Gastrocnemius medialis (tissue), 4 donors: ENCODE data around the gene SLK. TPM values are rescaled to one million over a fixed set of nuclear protein-coding genes. Genes with fewer than 3 reads are reported as not detected.

Source experiments
- ATAC-seq, 2 donors: fragments of 150-250 bp; one replicate each; pipeline ENCODE4 v1.9.1; 2016
- DNase-seq, 2 donors: peaks; one replicate each; pipeline ENCODE4 v3.0.0-alpha.2; 2019
- H3K27ac ChIP-seq, 4 donors: fragments of 200-600 bp; sonication (generic); 1 replicate in 1 of 4; 2 replicates in 3 of 4; pipeline ENCODE4 v1.5.1; 2016 to 2018; ENCODE audit warnings: mild to moderate bottlenecking in 2 of 4, moderate library complexity in 1 of 4
- H3K27me3 ChIP-seq, 3 donors: fragments of 200-600 bp; sonication (generic) in 2 of 3; 1 replicate in 1 of 3; 2 replicates in 2 of 3; pipeline versions ENCODE4 v1.5.1 to v1.6.0; 2016 to 2019; ENCODE audit warnings: mild to moderate bottlenecking in 1 of 3, moderate library complexity in 1 of 3
- H3K36me3 ChIP-seq, 2 donors: fragments of 200-600 bp; sonication (generic) in 1 of 2; one replicate each; pipeline ENCODE4 v1.5.1; 2017 to 2018
- H3K4me1 ChIP-seq, 2 donors: fragments of 200-600 bp; sonication (generic) in 1 of 2; one replicate each; pipeline ENCODE4 v1.5.1; 2016 to 2017; ENCODE audit warnings: mild to moderate bottlenecking in 2 of 2
- H3K4me3 ChIP-seq, 4 donors: fragments of 200-600 bp; sonication (generic) in 3 of 4; 1 replicate in 1 of 4; 2 replicates in 3 of 4; pipeline ENCODE4 v1.5.1; 2016 to 2019; ENCODE audit warnings: mild to moderate bottlenecking in 2 of 4
- H3K9me3 ChIP-seq, 3 donors: fragments of 200-600 bp; sonication (generic) in 2 of 3; 1 replicate in 1 of 3; 2 replicates in 2 of 3; pipeline ENCODE4 v1.5.1; 2016 to 2019
- POLR2A ChIP-seq, 2 donors: fragments of 450-650 bp; IDR thresholded peaks; one replicate each; pipeline ENCODE4 v1.6.1; 2017; ENCODE audit warnings: antibody characterized with exemption in 2 of 2, mild to moderate bottlenecking in 2 of 2, moderate library complexity in 2 of 2
- in situ Hi-C, 4 donors: fragments of 200-750 bp; cut with MboI; loops; one replicate each; pipeline versions ENCODE4 v1.15.0 to v1.8.0; 2017; ENCODE audit warnings: low sequenced_read_pairs in 4 of 4
- intact Hi-C: fragments of 100-400 bp; cut with DNase I; formaldehyde crosslinking; loops from one replicate; pipeline ENCODE4 v1.15.1; 2023; ENCODE audit warnings: low total_unique reads
- total RNA-seq, 4 donors: library from RNA; depleted of rRNA; stranded (reverse); fragments of >200 nt; gene quantifications; one replicate each; pipeline versions ENCODE4 v1.1.0 to v1.2.3, GENCODE V29; 2016
- TF ChIP-seq, protein P1 (sequence below), 5 experiments: fragments of 450-650 bp in 3 of 5; fragments of 200-600 bp in 2 of 5; sonication (generic) in 2 of 5; IDR thresholded peaks in 4 of 5; conservative IDR thresholded peaks in 1 of 5; 1 replicate in 4 of 5; 2 replicates in 1 of 5; pipeline ENCODE4 v1.5.1; 2016 to 2019; ENCODE audit warnings: antibody characterized with exemption in 5 of 5, mild to moderate bottlenecking in 3 of 5, moderate library complexity in 3 of 5

The SLK gene
- 10 to 100 TPM; 43.3 to 53.3 (median 49.8) TPM for total RNA-seq

DNA sequence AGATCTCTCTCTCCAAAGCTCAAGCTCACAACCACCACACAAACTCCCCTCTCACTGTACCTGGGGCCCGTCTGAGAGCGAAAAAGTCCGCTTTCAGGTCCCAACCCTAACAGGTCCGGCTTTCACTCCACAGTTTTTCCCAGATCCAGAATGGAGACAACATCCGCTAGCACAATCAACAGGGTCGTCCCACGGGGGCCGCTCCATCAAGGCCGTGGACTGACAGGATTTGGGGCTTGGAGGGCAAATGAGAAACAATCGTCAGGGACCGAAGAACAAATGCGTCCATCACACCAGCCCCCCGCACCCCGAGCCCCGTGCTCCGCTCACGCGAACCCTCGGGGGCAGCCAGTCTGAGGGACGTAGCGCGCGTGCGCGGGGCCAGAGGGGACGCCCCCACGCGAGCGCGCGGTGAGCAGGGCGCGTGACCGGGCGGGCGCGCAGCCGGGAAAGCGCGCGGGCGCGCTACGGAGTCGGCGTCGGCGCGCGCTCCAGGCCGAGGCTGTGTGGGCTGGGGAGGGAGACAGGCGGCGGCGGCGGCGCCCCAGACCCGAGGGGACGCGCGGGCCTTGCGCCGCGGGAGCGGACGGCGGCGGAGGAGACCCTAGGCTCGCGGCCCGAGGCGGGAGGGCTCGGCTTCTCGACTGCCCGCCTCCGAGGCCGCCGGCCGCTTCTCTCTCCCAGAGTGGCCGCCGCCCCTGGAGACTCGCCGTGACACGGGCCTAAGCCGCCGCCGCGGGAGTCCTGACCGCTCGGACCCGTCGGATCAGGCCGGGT lies at the start of gene SLK:
SLK (plus strand) TSS at position 470 of the 777 bp plus-strand sequence. CDS start 606 bp downstream, outside the sequence.
- DNase-seq, result peak; percentile 68 to 80
- Histone ChIP-seq H3K36me3 (no peaks in the 10 kb centered on the region), H3K4me3 (peak within 1 kb of the TSS; percentile 71 to 97 (median 82)), H3K27me3 (no peaks in the 10 kb centered on the region), H3K4me1 (peaks cover 32 to 34% of the 10 kb centered on the region in 2 donors), H3K9me3 (no peaks in the 10 kb centered on the region), H3K27ac (peak within 1 kb of the TSS; percentile 89 to 99 (median 92))
- in situ Hi-C loops (loop anchor here in 1 of 4 donors (10.0 kb wide), 1 partner anchor 158 kb away; the partner anchor contains the start of gene SFR1), intact Hi-C loops (loop anchor here (1.0 to 10.0 kb wide), 5 partner anchors 48 to 288 kb away; partner anchors contain the start of genes GSTO1 and STN1)
- TF ChIP-seq, protein P1, sequence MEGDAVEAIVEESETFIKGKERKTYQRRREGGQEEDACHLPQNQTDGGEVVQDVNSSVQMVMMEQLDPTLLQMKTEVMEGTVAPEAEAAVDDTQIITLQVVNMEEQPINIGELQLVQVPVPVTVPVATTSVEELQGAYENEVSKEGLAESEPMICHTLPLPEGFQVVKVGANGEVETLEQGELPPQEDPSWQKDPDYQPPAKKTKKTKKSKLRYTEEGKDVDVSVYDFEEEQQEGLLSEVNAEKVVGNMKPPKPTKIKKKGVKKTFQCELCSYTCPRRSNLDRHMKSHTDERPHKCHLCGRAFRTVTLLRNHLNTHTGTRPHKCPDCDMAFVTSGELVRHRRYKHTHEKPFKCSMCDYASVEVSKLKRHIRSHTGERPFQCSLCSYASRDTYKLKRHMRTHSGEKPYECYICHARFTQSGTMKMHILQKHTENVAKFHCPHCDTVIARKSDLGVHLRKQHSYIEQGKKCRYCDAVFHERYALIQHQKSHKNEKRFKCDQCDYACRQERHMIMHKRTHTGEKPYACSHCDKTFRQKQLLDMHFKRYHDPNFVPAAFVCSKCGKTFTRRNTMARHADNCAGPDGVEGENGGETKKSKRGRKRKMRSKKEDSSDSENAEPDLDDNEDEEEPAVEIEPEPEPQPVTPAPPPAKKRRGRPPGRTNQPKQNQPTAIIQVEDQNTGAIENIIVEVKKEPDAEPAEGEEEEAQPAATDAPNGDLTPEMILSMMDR (IDR thresholded peaks at IDR 0.05 in 4 of 5, conservative IDR thresholded peaks at IDR 0.05 in 1 of 5), result peak in 1 of 5 experiments; percentile 20
- peak; percentile 98 for TF ChIP-seq POLR2A (IDR thresholded peaks at IDR 0.05)
- ATAC-seq, result peak; percentile 88 to 91

DNA sequence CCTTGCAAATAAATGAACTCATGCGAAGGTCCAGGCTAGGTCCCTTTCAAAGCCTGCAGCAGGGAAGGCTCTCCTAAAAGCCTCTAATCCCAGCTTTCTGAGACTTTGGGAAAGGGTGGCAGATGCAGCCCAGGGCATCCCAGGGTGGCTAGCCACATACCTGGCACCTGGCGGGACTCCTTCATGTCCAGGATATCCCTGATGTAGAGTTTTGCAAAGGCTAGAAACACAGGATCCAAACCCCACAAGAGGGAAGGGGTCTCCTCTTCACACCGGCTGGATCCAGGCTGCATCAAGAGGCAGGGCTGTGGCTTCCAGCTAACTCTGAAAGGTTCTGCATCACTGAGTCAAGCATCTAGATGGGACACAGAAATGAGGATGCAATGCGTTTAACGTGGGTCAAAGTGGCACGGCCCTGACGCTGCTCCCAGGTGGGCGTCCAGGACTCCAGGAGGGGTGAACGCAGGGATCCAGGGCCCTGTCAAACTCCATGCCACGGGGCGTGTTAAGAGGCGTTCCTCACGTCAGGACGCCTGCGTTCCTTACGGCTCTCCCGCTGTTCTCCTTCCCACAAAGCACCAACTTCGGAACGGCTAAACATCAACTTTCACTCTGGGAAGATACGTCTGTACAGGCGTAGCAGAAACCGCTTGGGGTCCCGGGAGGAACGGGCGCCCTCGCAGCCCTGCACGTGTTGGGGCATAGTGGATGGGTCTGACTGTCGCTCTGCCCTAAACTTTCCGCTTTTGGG lies 49.5 kb upstream of the SLK start:
- Histone ChIP-seq H3K36me3 (no peaks in the 10 kb centered on the region), H3K27ac (peak overlapping the region; percentile 92 to 98 (median 96)), H3K4me1 (peaks cover 31 to 33% of the 10 kb centered on the region in 2 donors), H3K27me3 (no peaks in the 10 kb centered on the region), H3K9me3 (no peaks in the 10 kb centered on the region), H3K4me3 (peak overlapping the region; percentile 85 to 95 (median 89))
- TF ChIP-seq, protein P1 (IDR thresholded peaks at IDR 0.05 in 4 of 5, conservative IDR thresholded peaks at IDR 0.05 in 1 of 5), result no peak
- no peak for TF ChIP-seq POLR2A (IDR thresholded peaks at IDR 0.05)
- peak; percentile 38 to 59 for DNase-seq
- intact Hi-C loops (loop anchor here (2.0 to 10.0 kb wide), 5 partner anchors 29 to 417 kb away; partner anchors contain the start of genes GSTO1, ITPRIP and SLK), in situ Hi-C loops (loop anchor here in 1 of 4 donors (25.0 kb wide), 1 partner anchor 195 kb away; the partner anchor contains the start of gene SFR1)
- ATAC-seq, result peak; percentile 64 to 67

DNA sequence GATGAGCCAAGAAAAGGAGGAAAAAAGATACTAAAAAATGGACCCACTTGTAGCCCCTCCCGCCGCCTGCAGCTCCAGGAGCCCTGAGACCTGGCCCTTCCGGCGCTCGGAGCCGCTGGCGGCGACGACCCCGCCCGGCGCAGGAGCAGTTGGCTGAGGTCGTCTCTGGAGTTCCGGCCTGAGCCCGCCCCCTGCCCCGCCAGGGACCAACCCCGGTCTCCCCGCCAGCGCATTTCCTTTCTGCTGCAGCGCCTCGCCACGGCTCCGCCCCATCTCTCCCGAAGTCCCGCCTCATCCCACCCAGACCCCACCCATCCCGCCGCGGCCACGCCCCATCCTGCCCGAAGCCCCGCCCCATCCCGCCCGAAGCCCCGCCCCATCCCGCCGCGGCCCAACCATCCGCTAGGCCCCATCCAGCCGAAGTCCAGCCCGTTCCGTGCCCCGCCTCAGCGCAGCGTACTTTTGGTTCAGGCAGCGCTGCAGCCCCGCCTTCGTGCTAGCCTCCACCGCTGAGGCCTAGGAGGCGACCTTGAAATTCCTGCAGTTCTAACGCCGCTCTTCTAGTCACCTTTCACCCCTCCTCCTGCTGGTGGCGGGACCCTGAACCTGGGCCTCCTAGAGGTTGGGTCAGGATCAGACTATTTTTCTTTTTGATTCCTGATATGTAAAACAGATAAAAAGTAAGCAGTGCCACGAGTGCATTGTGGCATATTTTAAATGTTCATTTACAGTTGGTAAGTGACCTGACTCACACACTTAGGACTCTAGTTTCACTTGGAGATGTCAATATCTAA lies 48.7 kb upstream of the SLK start, which contains the start of gene STN1:
STN1 (minus strand) TSS at position 132 of the 794 bp plus-strand sequence. CDS start 590 bp downstream, outside the sequence.
- H3K9me3 ChIP-seq, result no peaks in the 10 kb centered on the region
- intact Hi-C loops (loop anchor here (2.0 to 10.0 kb wide), 5 partner anchors 29 to 417 kb away; partner anchors contain the start of genes GSTO1, ITPRIP and SLK), in situ Hi-C loops (loop anchor here in 1 of 4 donors (25.0 kb wide), 1 partner anchor 194 kb away; the partner anchor contains the start of gene SFR1)
- no peaks in the 10 kb centered on the region for H3K27me3 ChIP-seq
- H3K4me1 ChIP-seq, result peaks cover 31 to 33% of the 10 kb centered on the region in 2 donors
- ATAC-seq (peak; percentile 90 to 92), DNase-seq (peak; percentile 98)
- peak within 1 kb of the TSS; percentile 85 to 95 (median 89) for H3K4me3 ChIP-seq
- no peaks in the 10 kb centered on the region for H3K36me3 ChIP-seq
- H3K27ac ChIP-seq, result peak within 1 kb of the TSS; percentile 92 to 98 (median 96)
- TF ChIP-seq, protein P1 (IDR thresholded peaks at IDR 0.05 in 4 of 5, conservative IDR thresholded peaks at IDR 0.05 in 1 of 5), result peak in 1 of 5 experiments; percentile 12
- peak; percentile 96 to 97 for TF ChIP-seq POLR2A (IDR thresholded peaks at IDR 0.05)

DNA sequence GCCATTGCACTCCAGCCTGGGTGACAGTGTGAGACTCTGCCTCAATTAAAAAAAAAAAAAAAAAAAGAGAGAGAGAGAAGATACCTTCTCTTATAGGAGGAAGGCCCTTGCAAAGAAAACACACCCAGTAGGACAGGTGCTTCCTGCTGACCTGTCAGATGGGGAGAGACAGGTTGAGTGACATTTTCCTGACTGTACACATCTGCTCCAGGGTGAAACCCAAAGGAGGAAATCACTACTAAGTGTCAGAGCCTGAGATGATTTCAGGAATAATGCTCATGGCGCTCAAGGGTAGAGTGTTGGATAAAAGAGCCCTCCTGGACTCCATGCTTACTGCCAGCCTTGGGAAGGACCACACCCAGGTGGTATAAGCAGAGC lies 47.3 kb upstream of the SLK start:
- DNase-seq (no peak), ATAC-seq (no peak)
- Histone ChIP-seq H3K36me3 (no peaks in the 10 kb centered on the region), H3K4me3 (no peak overlapping the region), H3K9me3 (no peaks in the 10 kb centered on the region), H3K4me1 (peaks cover 24 to 29% of the 10 kb centered on the region in 2 donors), H3K27ac (no peak overlapping the region), H3K27me3 (no peaks in the 10 kb centered on the region)
- intact Hi-C loops (loop anchor here (2.0 to 10.0 kb wide), 5 partner anchors 31 to 415 kb away; partner anchors contain the start of genes GSTO1, ITPRIP and SLK), in situ Hi-C loops (loop anchor here in 1 of 4 donors (25.0 kb wide), 1 partner anchor 193 kb away; the partner anchor contains the start of gene SFR1)
- TF ChIP-seq, protein P1 (IDR thresholded peaks at IDR 0.05 in 4 of 5, conservative IDR thresholded peaks at IDR 0.05 in 1 of 5), result no peak
- no peak for TF ChIP-seq POLR2A (IDR thresholded peaks at IDR 0.05)
